Smooth muscle cell (in vitro differentiated cells): ENCODE data around the gene MALSU1. TPM values are rescaled to one million over a fixed set of nuclear protein-coding genes. Genes with fewer than 3 reads are reported as not detected.

Source experiments
- DNase-seq: peaks from one replicate; lab custom pipeline; 2025; ENCODE audit not compliant: unreplicated experiment; lab: John Stamatoyannopoulos, UW
- H2AFZ ChIP-seq: fragments of 200-600 bp; sonication (generic); 2 replicates; pipeline ENCODE4 v1.6.0; 2016; ENCODE audit warnings: antibody characterized with exemption, low read depth, mild to moderate bottlenecking
- H3F3A ChIP-seq: fragments of 200-600 bp; sonication (generic); 2 replicates; pipeline ENCODE4 v1.6.0; 2017; ENCODE audit warnings: antibody characterized with exemption, low read depth
- H3K27ac ChIP-seq: fragments of 200-600 bp; sonication (generic); 2 replicates; pipeline ENCODE4 v1.5.1; 2016; ENCODE audit warnings: low read depth, mild to moderate bottlenecking
- H3K27me3 ChIP-seq: fragments of 200-600 bp; sonication (generic); 2 replicates; pipeline ENCODE4 v1.6.1; 2016; ENCODE audit warnings: low read depth, mild to moderate bottlenecking
- H3K36me3 ChIP-seq: fragments of 200-600 bp; sonication (generic); 2 replicates; pipeline ENCODE4 v1.5.1; 2016; ENCODE audit warnings: low read depth
- H3K4me1 ChIP-seq: fragments of 200-600 bp; sonication (generic); 2 replicates; pipeline ENCODE4 v1.5.1; 2016; ENCODE audit warnings: low read depth
- H3K4me2 ChIP-seq: fragments of 200-600 bp; sonication (generic); 2 replicates; pipeline ENCODE4 v1.6.0; 2016; ENCODE audit warnings: mild to moderate bottlenecking
- H3K4me3 ChIP-seq: fragments of 200-600 bp; sonication (generic); 2 replicates; pipeline ENCODE4 v1.5.1; 2016; ENCODE audit warnings: mild to moderate bottlenecking
- H3K79me2 ChIP-seq: fragments of 200-600 bp; sonication (generic); 2 replicates; pipeline ENCODE4 v1.6.0; 2016; ENCODE audit warnings: low read depth, mild to moderate bottlenecking
- H3K9ac ChIP-seq: fragments of 200-600 bp; sonication (generic); 2 replicates; pipeline ENCODE4 v1.6.0; 2016; ENCODE audit warnings: low read depth
- H3K9me3 ChIP-seq: fragments of 200-600 bp; sonication (generic); replicated peaks from 2 replicates; pipeline ENCODE4 v1.5.1; 2016; ENCODE audit warnings: low read depth
- H4K20me1 ChIP-seq: fragments of 200-600 bp; sonication (generic); 2 replicates; pipeline ENCODE4 v1.6.0; 2016; ENCODE audit warnings: low read depth
- WGBS: methylation state at CpG from one replicate; pipeline ENCODE4 v1.1.7; 2016; ENCODE audit warnings: low lambda C conversion rate; 5-methylcytosine and 5-hydroxymethylcytosine counted together
- polyA plus RNA-seq: library from polyadenylated mRNA; unstranded; fragments of >200 nt; fragmentation: Nextera tagmentation; extraction: Ambion mirVana; gene quantifications from 2 replicates; pipeline ENCODE4 v1.2.1, GENCODE V29; 2016
- total RNA-seq: library from RNA; depleted of rRNA; stranded (reverse); fragments of >200 nt; gene quantifications from 2 replicates; pipeline ENCODE4 v1.2.3, GENCODE V29; 2014
- TF ChIP-seq, protein P1 (sequence below): fragments of 200-600 bp; sonication (generic); IDR thresholded peaks from 2 replicates; pipeline ENCODE4 v1.5.1; 2017; ENCODE audit warnings: borderline replicate concordance, mild to moderate bottlenecking, antibody characterized with exemption; ENCODE audit not compliant: insufficient read depth, poor library complexity, severe bottlenecking

The MALSU1 gene
- total and polyA plus RNA-seq, 2 experiments from 2014 or later: 89.8 to 107 TPM

DNA sequence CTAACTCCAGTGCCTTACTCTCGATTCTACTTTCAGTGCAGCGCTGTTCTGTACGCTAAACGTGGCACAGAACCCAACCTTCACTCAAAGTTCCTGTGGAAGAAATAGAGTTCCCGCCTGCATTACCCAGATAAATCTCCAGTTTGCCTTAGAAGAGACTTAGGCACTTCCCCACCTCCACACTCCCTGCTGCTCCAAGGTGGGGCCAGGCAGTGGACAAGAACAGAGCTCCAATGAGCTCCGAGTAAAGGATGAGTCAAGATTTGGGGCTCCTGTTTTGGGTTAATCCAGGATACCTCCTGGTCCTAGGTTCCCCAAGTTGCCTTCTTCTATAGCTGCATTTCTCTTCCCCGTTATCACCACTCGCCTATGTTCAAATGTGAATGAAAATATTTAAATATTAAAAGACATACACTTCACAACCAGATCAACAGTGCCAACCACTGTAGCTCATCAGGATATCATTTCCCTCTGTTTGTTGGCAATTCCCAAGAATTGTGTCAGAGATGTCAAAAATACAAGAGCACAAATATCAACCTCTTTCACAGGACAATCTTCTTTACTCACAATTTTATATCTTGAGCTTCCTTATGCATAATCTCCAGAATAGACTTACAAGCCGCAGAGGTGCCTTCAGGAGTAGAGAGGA lies 48.0 kb downstream of the MALSU1 start:
- Histone ChIP-seq H3F3A (peaks cover 24% of the 10 kb centered on the region), H2AFZ (no peak overlapping the region), H4K20me1 (no peaks in the 10 kb centered on the region), H3K9me3 (no peaks in the 10 kb centered on the region), H3K4me1 (peaks cover 72% of the 10 kb centered on the region), H3K4me2 (peak overlapping the region; percentile 84), H3K79me2 (no peaks in the 10 kb centered on the region), H3K27me3 (no peaks in the 10 kb centered on the region), H3K9ac (peak overlapping the region; percentile 57), H3K27ac (peak overlapping the region; percentile 89), H3K36me3 (no peaks in the 10 kb centered on the region), H3K4me3 (peak overlapping the region; percentile 8)
- TF ChIP-seq, protein P1, sequence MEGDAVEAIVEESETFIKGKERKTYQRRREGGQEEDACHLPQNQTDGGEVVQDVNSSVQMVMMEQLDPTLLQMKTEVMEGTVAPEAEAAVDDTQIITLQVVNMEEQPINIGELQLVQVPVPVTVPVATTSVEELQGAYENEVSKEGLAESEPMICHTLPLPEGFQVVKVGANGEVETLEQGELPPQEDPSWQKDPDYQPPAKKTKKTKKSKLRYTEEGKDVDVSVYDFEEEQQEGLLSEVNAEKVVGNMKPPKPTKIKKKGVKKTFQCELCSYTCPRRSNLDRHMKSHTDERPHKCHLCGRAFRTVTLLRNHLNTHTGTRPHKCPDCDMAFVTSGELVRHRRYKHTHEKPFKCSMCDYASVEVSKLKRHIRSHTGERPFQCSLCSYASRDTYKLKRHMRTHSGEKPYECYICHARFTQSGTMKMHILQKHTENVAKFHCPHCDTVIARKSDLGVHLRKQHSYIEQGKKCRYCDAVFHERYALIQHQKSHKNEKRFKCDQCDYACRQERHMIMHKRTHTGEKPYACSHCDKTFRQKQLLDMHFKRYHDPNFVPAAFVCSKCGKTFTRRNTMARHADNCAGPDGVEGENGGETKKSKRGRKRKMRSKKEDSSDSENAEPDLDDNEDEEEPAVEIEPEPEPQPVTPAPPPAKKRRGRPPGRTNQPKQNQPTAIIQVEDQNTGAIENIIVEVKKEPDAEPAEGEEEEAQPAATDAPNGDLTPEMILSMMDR: no peak
- no peak for DNase-seq
- 91% methylated on average over 9 of the region's 9 CpGs for WGBS

DNA sequence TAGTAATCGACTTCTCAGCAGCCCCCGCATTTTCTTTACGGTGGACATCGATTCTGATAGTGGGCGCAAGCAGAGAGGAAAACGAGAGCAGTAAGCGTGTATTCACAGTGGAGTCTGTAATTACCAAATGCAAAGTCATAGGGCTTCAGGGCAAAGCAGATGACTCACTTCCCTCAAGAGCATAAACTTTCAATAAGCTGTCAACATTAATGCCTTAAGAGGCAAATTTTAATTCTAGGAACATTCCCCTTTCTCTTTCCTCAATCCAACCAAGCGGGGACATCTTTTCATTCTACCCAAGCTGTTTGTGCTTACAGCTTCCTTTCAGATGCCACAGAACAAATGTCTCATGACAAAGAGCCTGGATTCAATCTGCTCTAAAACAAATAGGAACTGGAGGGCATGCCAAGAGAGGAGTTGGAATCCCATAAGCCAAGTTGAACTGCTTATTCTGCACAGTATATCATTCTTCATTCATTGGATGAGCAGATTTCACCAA lies 48.6 kb downstream of the MALSU1 start:
- H3K27ac ChIP-seq: peak overlapping the region; percentile 89
- peaks cover 68% of the 10 kb centered on the region for H3K4me1 ChIP-seq
- no peaks in the 10 kb centered on the region for H3K9me3 ChIP-seq
- H4K20me1 ChIP-seq: no peaks in the 10 kb centered on the region
- 22% methylated on average over 8 of the region's 8 CpGs for WGBS
- no peaks in the 10 kb centered on the region for H3K27me3 ChIP-seq
- no peaks in the 10 kb centered on the region for H3K36me3 ChIP-seq
- peaks cover 21% of the 10 kb centered on the region for H3F3A ChIP-seq
- TF ChIP-seq, protein P1: no peak
- no peak overlapping the region for H2AFZ ChIP-seq
- H3K9ac ChIP-seq: peak overlapping the region; percentile 57
- no peak for DNase-seq
- H3K79me2 ChIP-seq: no peaks in the 10 kb centered on the region
- peak overlapping the region; percentile 84 for H3K4me2 ChIP-seq
- H3K4me3 ChIP-seq: peak overlapping the region; percentile 8

DNA sequence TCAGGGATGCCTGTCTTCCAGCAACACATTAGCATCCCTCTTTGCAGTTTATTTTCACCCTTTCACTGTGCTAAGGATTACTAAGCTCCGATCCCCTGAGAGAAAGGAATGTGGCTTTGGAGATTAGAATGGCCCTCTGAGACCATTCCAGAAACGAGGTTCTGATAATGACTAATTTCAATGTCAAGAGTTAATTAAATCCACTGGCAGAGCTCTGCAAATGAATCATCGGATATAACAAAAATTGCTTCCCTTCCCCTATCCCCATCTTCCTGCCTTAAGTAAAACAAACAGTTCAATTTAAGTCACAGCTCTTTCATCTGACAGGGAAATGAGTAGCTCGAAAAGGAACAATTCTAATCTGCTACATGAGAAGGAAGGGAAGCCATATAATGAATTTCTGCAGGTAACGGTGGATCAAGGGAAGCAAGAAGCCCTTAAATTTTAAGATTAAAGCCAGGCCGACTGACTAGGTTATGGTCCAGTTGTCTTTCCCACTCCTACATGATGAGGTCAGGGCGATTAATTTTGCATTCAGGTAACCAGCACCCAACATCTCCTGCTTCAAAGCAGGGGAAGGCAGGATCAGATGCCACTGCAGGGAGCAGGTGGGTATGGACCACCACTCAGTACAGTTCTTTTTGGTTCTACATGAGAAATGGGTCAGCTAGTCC lies 50.5 kb downstream of the MALSU1 start:
- Histone ChIP-seq H3K79me2 (peaks cover 8% of the 10 kb centered on the region), H3K4me2 (peak overlapping the region; percentile 84), H3K4me3 (no peak overlapping the region), H3K36me3 (no peaks in the 10 kb centered on the region), H3K9me3 (no peaks in the 10 kb centered on the region), H2AFZ (no peak overlapping the region), H3K27ac (peak overlapping the region; percentile 12), H4K20me1 (no peaks in the 10 kb centered on the region), H3K9ac (no peak overlapping the region), H3F3A (peaks cover 18% of the 10 kb centered on the region), H3K4me1 (peaks cover 56% of the 10 kb centered on the region), H3K27me3 (no peaks in the 10 kb centered on the region)
- 46% methylated on average over 7 of the region's 7 CpGs for WGBS
- TF ChIP-seq, protein P1: no peak
- DNase-seq: no peak
